Measurements from ENCODE around the gene PPP1R9B.

Gene PPP1R9B
- total RNA-seq = 118 to 178 (median 137) reads per million in 4 donors

GRCh38 chr17:50150354-50151040 is at the start of gene PPP1R9B:
PPP1R9B (minus strand) TSS chr17:50150677; CDS start chr17:50150513, 164 bp downstream.
- no peak for DNase-seq

GRCh38 chr17:50199803-50200456 is 49.5 kb upstream of the PPP1R9B start:
- DNase-seq = peak; percentile 55 to 74 (median 71)

GRCh38 chr17:50199211-50199802 is 48.8 kb upstream of the PPP1R9B start:
- DNase-seq = no peak

GRCh38 chr17:50198026-50198669 is 47.7 kb upstream of the PPP1R9B start:
- DNase-seq = peak in 3 of 5 donors; percentile 19 to 59 (median 46)

- DNase-seq = no peak
These were observed 46.3 kb upstream of the PPP1R9B start for GRCh38 chr17:50196826-50197225.

GRCh38 chr17:50196036-50196435 is 45.6 kb upstream of the PPP1R9B start:
- no peak for DNase-seq

GRCh38 chr17:50194934-50195865 is 44.7 kb upstream of the PPP1R9B start:
- DNase-seq = no peak

GRCh38 chr17:50194140-50194933 is 43.9 kb upstream of the PPP1R9B start:
- no peak for DNase-seq

GRCh38 chr17:50192618-50193291 is 42.3 kb upstream of the PPP1R9B start:
- no peak for DNase-seq

GRCh38 chr17:50192144-50192617 is 41.7 kb upstream of the PPP1R9B start:
- DNase-seq = no peak

GRCh38 chr17:50191359-50192143 is 41.1 kb upstream of the PPP1R9B start:
- no peak for DNase-seq

- no peak for DNase-seq
These were observed 40.3 kb upstream of the PPP1R9B start for GRCh38 chr17:50190603-50191358.

GRCh38 chr17:50190293-50190602 is 39.8 kb upstream of the PPP1R9B start:
- no peak for DNase-seq

- no peak for DNase-seq
These were observed 39.2 kb upstream of the PPP1R9B start for GRCh38 chr17:50189550-50190292.

GRCh38 chr17:50188921-50189549 is 38.6 kb upstream of the PPP1R9B start:
- no peak for DNase-seq

GRCh38 chr17:50188531-50188920 is 38.0 kb upstream of the PPP1R9B start:
- DNase-seq = no peak

- no peak for DNase-seq
These were observed 37.5 kb upstream of the PPP1R9B start for GRCh38 chr17:50187751-50188530.
